ENCODE measurements around the gene RFX6.
A peak's percentile ranks its signal among the peaks of the same experiment; 100 is the strongest.
"Not testable (repeated sequence)": the region's sequence is repeated elsewhere in the genome, so short reads cannot be mapped to it uniquely, and the experiment has no call there.

Gene RFX6, protein sequence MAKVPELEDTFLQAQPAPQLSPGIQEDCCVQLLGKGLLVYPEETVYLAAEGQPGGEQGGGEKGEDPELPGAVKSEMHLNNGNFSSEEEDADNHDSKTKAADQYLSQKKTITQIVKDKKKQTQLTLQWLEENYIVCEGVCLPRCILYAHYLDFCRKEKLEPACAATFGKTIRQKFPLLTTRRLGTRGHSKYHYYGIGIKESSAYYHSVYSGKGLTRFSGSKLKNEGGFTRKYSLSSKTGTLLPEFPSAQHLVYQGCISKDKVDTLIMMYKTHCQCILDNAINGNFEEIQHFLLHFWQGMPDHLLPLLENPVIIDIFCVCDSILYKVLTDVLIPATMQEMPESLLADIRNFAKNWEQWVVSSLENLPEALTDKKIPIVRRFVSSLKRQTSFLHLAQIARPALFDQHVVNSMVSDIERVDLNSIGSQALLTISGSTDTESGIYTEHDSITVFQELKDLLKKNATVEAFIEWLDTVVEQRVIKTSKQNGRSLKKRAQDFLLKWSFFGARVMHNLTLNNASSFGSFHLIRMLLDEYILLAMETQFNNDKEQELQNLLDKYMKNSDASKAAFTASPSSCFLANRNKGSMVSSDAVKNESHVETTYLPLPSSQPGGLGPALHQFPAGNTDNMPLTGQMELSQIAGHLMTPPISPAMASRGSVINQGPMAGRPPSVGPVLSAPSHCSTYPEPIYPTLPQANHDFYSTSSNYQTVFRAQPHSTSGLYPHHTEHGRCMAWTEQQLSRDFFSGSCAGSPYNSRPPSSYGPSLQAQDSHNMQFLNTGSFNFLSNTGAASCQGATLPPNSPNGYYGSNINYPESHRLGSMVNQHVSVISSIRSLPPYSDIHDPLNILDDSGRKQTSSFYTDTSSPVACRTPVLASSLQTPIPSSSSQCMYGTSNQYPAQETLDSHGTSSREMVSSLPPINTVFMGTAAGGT

DNA sequence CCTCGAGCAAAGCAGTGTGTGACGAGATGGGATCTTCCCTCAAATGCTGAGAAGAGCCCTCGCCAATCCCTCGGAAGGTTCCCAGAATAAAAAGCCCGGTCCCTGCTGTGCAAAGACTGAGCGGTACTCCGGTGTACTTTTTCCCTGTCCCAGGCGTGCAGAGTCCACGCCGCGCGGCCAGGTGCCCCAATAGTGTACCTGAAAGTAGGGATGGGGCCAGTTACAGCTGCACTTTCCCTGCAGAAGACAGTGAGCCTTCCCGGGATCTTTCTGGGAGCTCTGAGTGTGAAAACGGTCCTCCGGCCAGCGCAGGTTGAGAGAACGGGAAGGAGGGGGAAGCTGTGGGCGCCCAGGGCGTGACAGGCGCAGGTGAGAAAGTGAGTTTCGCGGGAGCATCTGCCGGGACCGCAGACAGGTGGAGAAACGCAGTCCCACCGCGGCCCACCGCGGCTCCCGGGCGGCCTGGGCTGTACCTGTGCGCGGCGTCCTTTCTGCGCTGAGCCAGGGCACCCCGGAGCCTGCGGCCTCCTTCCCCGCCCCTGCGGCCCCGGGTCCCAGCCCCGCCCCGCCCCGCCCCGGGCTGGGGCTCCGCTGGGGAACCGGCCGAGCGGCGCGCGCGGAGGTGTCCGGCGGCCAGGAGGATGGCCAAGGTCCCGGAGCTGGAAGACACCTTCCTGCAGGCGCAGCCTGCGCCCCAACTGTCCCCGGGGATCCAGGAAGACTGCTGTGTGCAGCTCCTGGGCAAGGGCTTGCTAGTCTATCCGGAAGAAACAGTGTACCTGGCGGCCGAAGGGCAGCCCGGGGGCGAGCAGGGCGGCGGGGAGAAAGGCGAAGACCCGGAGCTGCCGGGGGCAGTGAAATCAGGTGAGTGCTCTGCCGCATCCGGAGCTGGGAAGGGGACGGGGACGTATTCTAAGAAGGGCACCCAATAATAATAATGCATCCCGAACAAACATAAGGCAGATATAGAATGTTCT lies at the start of gene RFX6:
Gene RFX6, plus strand, starts transcription at position 608 of the 977 bp plus-strand sequence. Its CDS starts 34 bp downstream, at position 642.
- Histone ChIP-seq H3K9me3 (ENCODE audit: control insufficient read depth, low read length) (peaks cover 6% of the 10 kb centered on the region), H3K9ac (ENCODE audit: low read length) (no peak within 1 kb of the TSS), H3K36me3 (ENCODE audit: control insufficient read depth, insufficient read depth, low read length, severe bottlenecking) (no peaks in the 10 kb centered on the region), H3K4me1 (ENCODE audit: control insufficient read depth, insufficient read depth, low read length) (peaks cover 8% of the 10 kb centered on the region), H3K27me3 (replicated peaks; ENCODE audit: control insufficient read depth, insufficient read depth, low read length) (peaks cover 35% of the 10 kb centered on the region), H3K4me3 (ENCODE audit: low read length) (peak within 1 kb of the TSS; percentile 52)
- DNase-seq (ENCODE audit: low read depth), result no peak

DNA sequence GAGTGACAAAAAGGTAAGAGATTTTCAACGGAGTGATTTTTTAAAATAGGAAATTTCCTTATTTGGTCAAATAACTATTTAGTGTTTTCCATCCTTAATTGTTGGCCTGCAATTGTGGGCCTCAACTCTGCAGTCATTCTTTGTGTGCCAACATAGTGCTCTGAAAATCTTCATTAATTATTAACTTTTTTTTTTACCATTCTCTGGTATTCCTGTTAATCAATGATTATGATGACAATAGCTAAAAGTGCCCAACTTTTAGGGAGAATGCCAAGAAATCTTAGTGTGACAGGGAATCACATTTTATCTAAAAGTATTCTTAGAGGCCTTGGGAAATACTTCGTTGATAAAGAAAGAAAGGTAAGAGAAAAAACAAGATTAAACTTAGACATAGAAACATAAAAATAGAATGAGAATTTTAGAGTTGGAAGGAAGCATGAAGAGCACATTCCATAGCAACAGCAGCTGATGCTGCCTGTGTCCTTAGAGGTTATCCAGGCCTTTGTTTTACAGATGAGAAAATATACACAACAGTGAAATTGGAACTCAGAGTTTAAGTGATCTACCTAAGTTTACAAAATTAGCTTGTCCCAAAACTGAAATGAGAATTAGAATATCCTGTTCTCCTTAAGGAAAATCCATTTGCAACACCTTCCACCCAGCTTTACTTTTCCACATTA lies 49.3 kb upstream of the RFX6 start:
- Histone ChIP-seq H3K27me3 (replicated peaks; ENCODE audit: control insufficient read depth, insufficient read depth, low read length) (no peaks in the 10 kb centered on the region), H3K4me1 (ENCODE audit: control insufficient read depth, insufficient read depth, low read length) (no peaks in the 10 kb centered on the region), H3K4me3 (ENCODE audit: low read length) (no peak overlapping the region), H3K9ac (ENCODE audit: low read length) (no peak overlapping the region), H3K9me3 (ENCODE audit: control insufficient read depth, low read length) (peaks cover 6% of the 10 kb centered on the region), H3K36me3 (ENCODE audit: control insufficient read depth, insufficient read depth, low read length, severe bottlenecking) (no peaks in the 10 kb centered on the region)
- DNase-seq (ENCODE audit: low read depth), result no peak

DNA sequence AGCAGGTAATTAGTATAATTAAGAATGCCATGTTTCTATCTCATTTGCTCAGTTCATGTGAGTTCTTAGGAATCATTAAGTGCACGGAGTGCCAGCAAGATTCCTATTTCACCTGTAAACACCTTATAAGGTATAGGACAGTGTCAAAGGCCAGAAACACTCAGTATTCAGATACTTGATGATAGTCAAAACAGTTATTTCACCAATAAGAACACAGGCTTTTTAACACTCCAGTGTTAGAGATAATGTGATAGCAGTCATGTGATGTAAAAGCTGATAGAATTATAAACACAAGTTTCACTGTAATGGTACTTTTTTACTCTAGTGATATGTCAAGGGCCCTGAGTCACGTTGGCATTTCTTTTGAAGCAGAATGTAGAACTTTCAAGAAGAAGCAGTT lies 48.1 kb upstream of the RFX6 start, which contains the start of gene GPRC6A:
Gene GPRC6A, minus strand, starts transcription at position 101 of the 400 bp plus-strand sequence. Its CDS starts 70 bp downstream, at position 31.
- Histone ChIP-seq H3K9ac (ENCODE audit: low read length) (no peak within 1 kb of the TSS), H3K36me3 (ENCODE audit: control insufficient read depth, insufficient read depth, low read length, severe bottlenecking) (no peaks in the 10 kb centered on the region), H3K4me1 (ENCODE audit: control insufficient read depth, insufficient read depth, low read length) (no peaks in the 10 kb centered on the region), H3K4me3 (ENCODE audit: low read length) (no peak within 1 kb of the TSS), H3K27me3 (replicated peaks; ENCODE audit: control insufficient read depth, insufficient read depth, low read length) (no peaks in the 10 kb centered on the region), H3K9me3 (ENCODE audit: control insufficient read depth, low read length) (peaks cover 6% of the 10 kb centered on the region)
- DNase-seq (ENCODE audit: low read depth), result no peak

DNA sequence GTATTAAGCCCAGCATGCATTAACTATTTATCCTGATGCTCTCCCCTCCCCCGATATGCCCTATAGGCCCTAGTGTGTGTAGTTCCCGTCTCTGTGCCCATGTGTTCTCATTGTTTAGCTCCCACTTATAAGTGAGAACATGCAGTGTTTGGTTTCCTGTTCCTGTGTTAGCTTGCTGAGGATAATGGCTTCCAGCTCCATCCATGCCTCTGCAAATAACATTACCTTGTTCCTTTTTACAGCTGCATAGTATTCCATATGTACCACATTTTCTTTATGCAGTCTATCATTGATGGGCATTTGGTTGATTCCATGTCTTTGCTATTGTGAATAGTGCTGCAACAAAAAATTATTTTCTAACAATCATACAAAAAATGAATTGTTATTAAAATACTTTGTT lies 42.5 kb upstream of the RFX6 start:
- H3K36me3 ChIP-seq (ENCODE audit: control insufficient read depth, insufficient read depth, low read length, severe bottlenecking); H3K9me3 ChIP-seq (ENCODE audit: control insufficient read depth, low read length); H3K27me3 ChIP-seq (replicated peaks; ENCODE audit: control insufficient read depth, insufficient read depth, low read length); H3K4me3 ChIP-seq (ENCODE audit: low read length); H3K4me1 ChIP-seq (ENCODE audit: control insufficient read depth, insufficient read depth, low read length); H3K9ac ChIP-seq (ENCODE audit: low read length); DNase-seq (ENCODE audit: low read depth): not testable (repeated sequence)

DNA sequence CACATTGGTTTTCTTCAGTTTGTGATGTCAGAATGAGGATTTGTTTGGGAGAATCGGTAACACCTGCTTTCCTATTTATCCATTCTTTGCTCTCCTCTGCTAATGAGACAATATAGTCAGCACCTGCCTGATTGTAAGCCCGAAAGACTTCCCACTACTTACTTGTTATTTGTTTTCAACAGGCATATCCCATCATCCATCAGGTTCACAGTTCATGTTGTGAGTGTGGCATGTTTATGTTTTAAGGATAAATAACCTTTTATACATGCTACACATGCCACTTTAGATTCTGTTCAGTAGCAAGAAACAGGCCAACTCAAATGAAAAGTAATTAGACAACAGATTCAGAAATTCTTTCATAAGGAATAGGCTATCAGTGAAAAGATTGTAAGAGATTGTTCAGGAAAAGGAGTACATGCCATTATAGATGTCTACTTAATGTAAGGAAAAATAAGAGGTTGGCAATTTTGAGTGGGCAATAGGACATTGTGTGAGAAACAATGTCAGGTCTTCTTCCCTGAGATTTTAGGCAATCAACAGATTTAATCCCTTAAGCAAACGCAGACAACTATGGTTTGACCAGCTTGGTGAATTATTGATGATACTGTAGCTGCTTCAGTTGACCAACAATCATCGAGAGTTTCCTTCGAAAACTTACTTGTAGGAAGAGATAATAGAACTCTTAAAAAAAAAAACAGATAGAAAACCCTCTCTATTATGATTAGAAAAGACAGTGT lies 40.3 kb upstream of the RFX6 start:
- H3K9me3 ChIP-seq (ENCODE audit: control insufficient read depth, low read length), result no peaks in the 10 kb centered on the region
- H3K9ac ChIP-seq (ENCODE audit: low read length), result no peak overlapping the region
- H3K36me3 ChIP-seq (ENCODE audit: control insufficient read depth, insufficient read depth, low read length, severe bottlenecking), result no peaks in the 10 kb centered on the region
- no peak overlapping the region for H3K4me3 ChIP-seq (ENCODE audit: low read length)
- H3K4me1 ChIP-seq (ENCODE audit: control insufficient read depth, insufficient read depth, low read length), result no peaks in the 10 kb centered on the region
- H3K27me3 ChIP-seq (replicated peaks; ENCODE audit: control insufficient read depth, insufficient read depth, low read length), result no peaks in the 10 kb centered on the region
- DNase-seq (ENCODE audit: low read depth), result no peak

DNA sequence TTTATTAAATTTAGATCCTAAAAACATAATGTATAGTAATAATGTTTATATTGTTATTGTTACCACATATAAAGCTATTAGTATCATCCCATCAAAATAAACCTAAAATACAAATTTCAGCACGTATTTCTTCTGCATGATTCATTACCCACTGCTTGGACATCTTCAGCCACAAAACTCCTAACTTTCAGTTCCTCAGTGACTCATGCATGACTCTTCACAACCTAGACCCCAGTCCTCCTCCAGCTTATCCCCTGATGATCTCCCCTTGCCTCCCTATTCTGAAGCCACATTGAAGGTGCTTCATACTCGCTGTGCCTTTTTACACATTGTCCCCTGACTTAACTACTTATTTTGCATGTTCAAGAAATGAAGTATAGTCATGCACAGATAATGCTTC lies 37.0 kb upstream of the RFX6 start:
- H3K4me3 ChIP-seq (ENCODE audit: low read length), result no peak overlapping the region
- no peaks in the 10 kb centered on the region for H3K27me3 ChIP-seq (replicated peaks; ENCODE audit: control insufficient read depth, insufficient read depth, low read length)

DNA sequence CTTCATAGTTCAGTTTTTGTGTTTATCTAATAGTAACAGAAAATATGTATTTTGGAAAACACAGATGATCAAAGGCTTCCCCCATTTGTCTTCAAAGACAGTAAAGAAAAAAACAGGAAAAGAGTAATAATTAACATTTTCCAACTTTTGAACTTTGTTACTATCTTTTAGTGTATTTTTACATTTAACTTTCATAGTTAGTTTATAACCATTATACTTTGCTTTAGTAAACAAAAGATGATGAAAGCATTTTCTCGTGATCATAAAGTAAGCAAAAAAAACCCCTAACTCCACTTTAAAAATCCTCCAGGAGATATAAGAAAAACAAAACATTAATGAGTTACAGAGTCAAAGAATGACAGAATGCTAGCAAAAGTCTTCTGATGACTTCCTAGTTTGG lies 34.6 kb upstream of the RFX6 start:
- Histone ChIP-seq H3K9me3 (ENCODE audit: control insufficient read depth, low read length) (no peaks in the 10 kb centered on the region), H3K27me3 (replicated peaks; ENCODE audit: control insufficient read depth, insufficient read depth, low read length) (no peaks in the 10 kb centered on the region), H3K4me3 (ENCODE audit: low read length) (no peak overlapping the region), H3K4me1 (ENCODE audit: control insufficient read depth, insufficient read depth, low read length) (no peaks in the 10 kb centered on the region), H3K9ac (ENCODE audit: low read length) (no peak overlapping the region), H3K36me3 (ENCODE audit: control insufficient read depth, insufficient read depth, low read length, severe bottlenecking) (no peaks in the 10 kb centered on the region)
- no peak for DNase-seq (ENCODE audit: low read depth)

More for the DNA sequence above, 37.0 kb upstream of the RFX6 start:
- H3K4me1 ChIP-seq (ENCODE audit: control insufficient read depth, insufficient read depth, low read length), result no peaks in the 10 kb centered on the region
- H3K36me3 ChIP-seq (ENCODE audit: control insufficient read depth, insufficient read depth, low read length, severe bottlenecking), result no peaks in the 10 kb centered on the region
- H3K9me3 ChIP-seq (ENCODE audit: control insufficient read depth, low read length), result no peaks in the 10 kb centered on the region
- H3K9ac ChIP-seq (ENCODE audit: low read length), result no peak overlapping the region
- DNase-seq (ENCODE audit: low read depth), result peak; percentile 25

DNA sequence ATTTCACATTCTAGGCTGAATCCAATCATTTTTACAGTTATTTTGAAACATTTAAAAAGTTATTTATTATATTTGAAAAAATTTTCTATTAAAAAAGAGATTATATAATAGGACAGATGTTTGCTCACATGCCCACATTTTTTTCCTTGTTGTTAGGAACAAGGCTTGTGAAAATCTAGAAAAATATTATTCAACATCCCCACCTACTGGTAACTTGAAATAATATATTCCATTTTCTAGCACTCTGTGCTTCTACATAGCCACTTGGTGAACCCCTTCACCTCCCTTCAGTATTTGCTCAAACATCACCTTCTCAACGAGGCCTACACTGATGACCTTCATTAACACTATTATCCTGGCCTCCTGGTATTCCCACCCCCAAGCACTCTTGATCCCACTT lies 29.8 kb upstream of the RFX6 start:
- Histone ChIP-seq H3K9me3 (ENCODE audit: control insufficient read depth, low read length) (no peaks in the 10 kb centered on the region), H3K9ac (ENCODE audit: low read length) (no peak overlapping the region), H3K36me3 (ENCODE audit: control insufficient read depth, insufficient read depth, low read length, severe bottlenecking) (no peaks in the 10 kb centered on the region), H3K27me3 (replicated peaks; ENCODE audit: control insufficient read depth, insufficient read depth, low read length) (no peaks in the 10 kb centered on the region), H3K4me3 (ENCODE audit: low read length) (no peak overlapping the region), H3K4me1 (ENCODE audit: control insufficient read depth, insufficient read depth, low read length) (no peaks in the 10 kb centered on the region)
- peak; percentile 70 for DNase-seq (ENCODE audit: low read depth)

DNA sequence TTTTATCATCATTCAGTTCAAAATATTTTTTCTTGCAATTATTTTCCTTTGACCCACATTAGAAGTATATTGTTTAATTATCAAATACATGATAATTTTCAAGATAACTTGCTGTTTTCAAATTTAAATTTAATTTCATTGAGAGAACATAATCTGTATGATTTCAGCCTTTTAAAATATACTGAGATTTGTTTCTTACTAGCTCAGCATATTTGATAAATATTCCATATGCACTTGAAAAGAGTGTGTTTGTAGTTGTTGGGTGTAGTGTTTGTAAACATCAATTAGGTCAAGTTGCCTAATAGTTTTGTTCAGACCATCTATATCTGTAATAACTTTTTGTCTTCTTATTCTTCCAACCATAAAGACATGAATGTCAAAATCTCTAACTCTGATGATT lies 19.0 kb upstream of the RFX6 start:
- Histone ChIP-seq H3K27me3 (replicated peaks; ENCODE audit: control insufficient read depth, insufficient read depth, low read length) (no peaks in the 10 kb centered on the region), H3K4me1 (ENCODE audit: control insufficient read depth, insufficient read depth, low read length) (no peaks in the 10 kb centered on the region), H3K36me3 (ENCODE audit: control insufficient read depth, insufficient read depth, low read length, severe bottlenecking) (no peaks in the 10 kb centered on the region), H3K4me3 (ENCODE audit: low read length) (no peak overlapping the region), H3K9me3 (ENCODE audit: control insufficient read depth, low read length) (peaks cover 39% of the 10 kb centered on the region), H3K9ac (ENCODE audit: low read length) (no peak overlapping the region)
- DNase-seq (ENCODE audit: low read depth), result no peak

DNA sequence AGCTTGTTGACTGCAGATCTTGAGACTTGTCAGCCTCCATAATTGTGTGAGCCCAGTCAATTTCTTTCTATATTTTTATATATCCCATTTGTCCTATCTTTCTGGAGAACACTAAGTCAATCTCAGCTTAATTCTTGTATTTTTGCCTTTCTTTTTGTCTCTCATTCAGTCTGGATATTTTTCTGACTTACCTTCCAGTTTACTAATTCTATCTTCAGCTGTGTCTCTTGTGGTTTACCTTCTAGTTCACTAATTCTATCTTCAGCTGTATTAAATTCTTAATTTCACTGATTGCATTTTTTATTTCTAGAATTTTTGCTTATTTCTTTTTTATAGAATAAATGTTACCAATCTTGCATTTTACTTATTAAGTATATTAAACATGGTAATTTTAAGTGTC lies 17.8 kb upstream of the RFX6 start:
- no peak overlapping the region for H3K9ac ChIP-seq (ENCODE audit: low read length)
- H3K9me3 ChIP-seq (ENCODE audit: control insufficient read depth, low read length), result peaks cover 34% of the 10 kb centered on the region
- no peak for DNase-seq (ENCODE audit: low read depth)
- no peaks in the 10 kb centered on the region for H3K4me1 ChIP-seq (ENCODE audit: control insufficient read depth, insufficient read depth, low read length)
- H3K4me3 ChIP-seq (ENCODE audit: low read length), result peak overlapping the region; percentile 12
- H3K27me3 ChIP-seq (replicated peaks; ENCODE audit: control insufficient read depth, insufficient read depth, low read length), result no peaks in the 10 kb centered on the region
- H3K36me3 ChIP-seq (ENCODE audit: control insufficient read depth, insufficient read depth, low read length, severe bottlenecking), result no peaks in the 10 kb centered on the region

Data from adipocyte (in vitro differentiated cells).